Measurements from ENCODE around the gene SLIT2.

DNA sequence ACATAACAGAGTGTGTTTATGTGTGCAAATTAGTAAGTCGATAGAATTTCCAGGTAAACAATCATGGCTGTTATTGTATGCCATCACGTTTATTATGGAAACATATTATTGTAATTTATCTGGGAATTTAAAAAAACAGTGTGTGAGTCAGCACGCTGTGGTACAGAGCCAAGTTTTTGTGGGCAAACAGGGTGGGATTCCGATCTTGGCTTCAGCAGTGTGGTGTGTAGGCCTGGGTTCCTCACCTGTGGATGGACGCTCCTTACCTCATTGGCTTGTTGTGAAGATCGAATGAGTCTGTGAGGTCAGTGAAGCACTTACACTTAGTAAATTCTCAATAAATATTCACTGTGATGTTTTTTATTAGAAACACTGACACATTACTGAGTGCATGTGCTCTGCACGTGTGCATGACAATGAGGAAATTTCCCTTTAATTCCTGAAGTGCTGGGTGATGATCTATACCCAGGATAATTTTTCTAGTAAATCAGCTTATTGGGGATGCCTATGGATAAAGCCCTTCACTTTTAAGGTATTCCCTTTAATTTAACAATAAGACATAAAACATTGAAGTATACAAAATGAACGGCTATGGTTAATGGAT is 36.4 kb downstream of the SLIT2 start:
- no peak for TF ChIP-seq POLR2A (IDR thresholded peaks at IDR 0.05)
- TF ChIP-seq, protein P1, sequence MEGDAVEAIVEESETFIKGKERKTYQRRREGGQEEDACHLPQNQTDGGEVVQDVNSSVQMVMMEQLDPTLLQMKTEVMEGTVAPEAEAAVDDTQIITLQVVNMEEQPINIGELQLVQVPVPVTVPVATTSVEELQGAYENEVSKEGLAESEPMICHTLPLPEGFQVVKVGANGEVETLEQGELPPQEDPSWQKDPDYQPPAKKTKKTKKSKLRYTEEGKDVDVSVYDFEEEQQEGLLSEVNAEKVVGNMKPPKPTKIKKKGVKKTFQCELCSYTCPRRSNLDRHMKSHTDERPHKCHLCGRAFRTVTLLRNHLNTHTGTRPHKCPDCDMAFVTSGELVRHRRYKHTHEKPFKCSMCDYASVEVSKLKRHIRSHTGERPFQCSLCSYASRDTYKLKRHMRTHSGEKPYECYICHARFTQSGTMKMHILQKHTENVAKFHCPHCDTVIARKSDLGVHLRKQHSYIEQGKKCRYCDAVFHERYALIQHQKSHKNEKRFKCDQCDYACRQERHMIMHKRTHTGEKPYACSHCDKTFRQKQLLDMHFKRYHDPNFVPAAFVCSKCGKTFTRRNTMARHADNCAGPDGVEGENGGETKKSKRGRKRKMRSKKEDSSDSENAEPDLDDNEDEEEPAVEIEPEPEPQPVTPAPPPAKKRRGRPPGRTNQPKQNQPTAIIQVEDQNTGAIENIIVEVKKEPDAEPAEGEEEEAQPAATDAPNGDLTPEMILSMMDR (IDR thresholded peaks at IDR 0.05), result no peak

Data from lower leg skin (tissue), 3 donors.